EH (cell line): ENCODE data around the gene SRSF5.

Source experiments
- DNase-seq: peaks from one replicate; pipeline ENCODE4 v3.0.0-alpha.2; 2015; ENCODE audit warnings: low read depth

The SRSF5 gene

GRCh38 chr14:69771136-69771535 is 4.2 kb downstream of the SRSF5 start:
- no peak for DNase-seq

GRCh38 chr14:69772082-69773017 is 5.4 kb downstream of the SRSF5 start:
- no peak for DNase-seq

- no peak for DNase-seq
Observed at GRCh38 chr14:69773571-69774276, 6.8 kb downstream of the SRSF5 start.

GRCh38 chr14:69775012-69775411 is 8.1 kb downstream of the SRSF5 start:
- DNase-seq, result no peak

GRCh38 chr14:69776875-69777453 is 10.0 kb downstream of the SRSF5 start:
- no peak for DNase-seq

- DNase-seq, result no peak
Observed at GRCh38 chr14:69779088-69779487, 12.1 kb downstream of the SRSF5 start.

GRCh38 chr14:69780092-69780491 is 13.2 kb downstream of the SRSF5 start:
- no peak for DNase-seq

- no peak for DNase-seq
Observed at GRCh38 chr14:69780952-69781351, 14.0 kb downstream of the SRSF5 start.

GRCh38 chr14:69784942-69785341 is 18.0 kb downstream of the SRSF5 start:
- DNase-seq, result no peak

- no peak for DNase-seq
Observed at GRCh38 chr14:69786603-69787002, 19.7 kb downstream of the SRSF5 start.

GRCh38 chr14:69789118-69789640 is 22.2 kb downstream of the SRSF5 start:
- DNase-seq, result no peak

GRCh38 chr14:69792887-69793421 is 26.0 kb downstream of the SRSF5 start:
- no peak for DNase-seq

- no peak for DNase-seq
Observed at GRCh38 chr14:69794791-69795190, 27.8 kb downstream of the SRSF5 start.

GRCh38 chr14:69795691-69796090 is 28.7 kb downstream of the SRSF5 start:
- DNase-seq, result no peak

GRCh38 chr14:69796797-69797500 is 30.0 kb downstream of the SRSF5 start, which contains the start of gene SLC10A1:
TSS of gene SLC10A1 (minus strand) at chr14:69797241. CDS start at chr14:69797155, 86 bp downstream.
- no peak for DNase-seq

GRCh38 chr14:69797573-69798338 is 30.8 kb downstream of the SRSF5 start:
- no peak for DNase-seq

- DNase-seq, result no peak
Observed at GRCh38 chr14:69798339-69798735, 31.4 kb downstream of the SRSF5 start.

GRCh38 chr14:69803753-69804152 is 36.8 kb downstream of the SRSF5 start:
- DNase-seq, result no peak

GRCh38 chr14:69804902-69805301 is 38.0 kb downstream of the SRSF5 start:
- no peak for DNase-seq

- DNase-seq, result no peak
Observed at GRCh38 chr14:69807192-69807591, 40.2 kb downstream of the SRSF5 start.
